BLaER1 treated with 17β-estradiol and CSF1 and Interleukin-3, amounts not matched to agents 10 nM and 100 nM (cell line): ENCODE results near the gene EEF2K.
A peak's percentile ranks its signal among the peaks of the same experiment; 100 is the strongest.

Source experiments
- H3K27ac ChIP-seq, 11 experiments: shearing (Covaris generic); formaldehyde crosslinking; 2 replicates each; pipeline ENCODE4 v1.8.1; 2022
- H3K27me3 ChIP-seq, 11 experiments: shearing (Covaris generic); formaldehyde crosslinking; 2 replicates each; pipeline ENCODE4 v1.8.1; 2022
- H3K36me3 ChIP-seq, 11 experiments: shearing (Covaris generic); formaldehyde crosslinking; 2 replicates each; pipeline ENCODE4 v1.8.1; 2022
- H3K4me1 ChIP-seq, 10 experiments: shearing (Covaris generic); formaldehyde crosslinking; 2 replicates each; pipeline ENCODE4 v1.8.1; 2022
- H3K4me2 ChIP-seq, 11 experiments: shearing (Covaris generic); formaldehyde crosslinking; 2 replicates each; pipeline ENCODE4 v1.8.1; 2022
- H3K4me3 ChIP-seq, 10 experiments: shearing (Covaris generic); formaldehyde crosslinking; 2 replicates each; pipeline ENCODE4 v1.8.1; 2022
- H3K9ac ChIP-seq, 11 experiments: shearing (Covaris generic); formaldehyde crosslinking; 2 replicates each; pipeline ENCODE4 v1.8.1; 2022
- H3K9me3 ChIP-seq, 11 experiments: shearing (Covaris generic); formaldehyde crosslinking; replicated peaks in 1 of 11; 2 replicates each; pipeline ENCODE4 v1.8.1; 2022
- H4K20me1 ChIP-seq, 11 experiments: shearing (Covaris generic); formaldehyde crosslinking; 2 replicates each; pipeline ENCODE4 v1.8.1; 2022
- Cebpa-rat ChIP-seq, 11 experiments: shearing (Covaris generic); IDR thresholded peaks; 2 replicates each; pipeline ENCODE4 v1.8.1; 2022

Gene EEF2K

DNA sequence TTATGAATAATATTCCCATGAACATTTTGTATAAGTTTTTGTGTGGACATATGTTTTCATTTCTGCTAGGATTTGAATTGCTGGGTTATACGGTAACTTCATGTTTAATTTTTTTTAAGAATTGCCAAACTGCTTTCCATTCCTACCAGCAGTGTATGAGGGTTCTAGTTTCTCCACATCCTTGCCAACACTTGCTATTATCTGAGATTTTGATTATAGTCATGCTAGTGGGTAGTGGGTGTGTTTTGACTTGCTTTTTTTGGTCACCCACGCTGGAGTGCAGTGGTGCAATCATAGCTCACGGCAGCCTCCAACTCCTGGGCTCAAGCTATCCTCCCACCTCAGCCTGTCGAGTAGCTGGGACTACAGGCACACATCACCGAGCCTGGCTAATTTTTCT is 3.0 kb upstream of the EEF2K start:
- Histone ChIP-seq H3K9me3 (no peaks in the 10 kb centered on the region), H3K4me3 (no peak overlapping the region), H3K27me3 (no peaks in the 10 kb centered on the region), H3K36me3 (no peaks in the 10 kb centered on the region), H3K4me1 (peaks cover 11 to 53% (median 27%) of the 10 kb centered on the region in 10 experiments), H3K27ac (no peak overlapping the region), H4K20me1 (peaks cover 0 to 14% (median 10%) of the 10 kb centered on the region in 11 experiments; a peak in 18 of 22 replicates), H3K9ac (no peak overlapping the region), H3K4me2 (no peak overlapping the region)
- no peak for TF ChIP-seq Cebpa-rat (IDR thresholded peaks at IDR 0.05)

DNA sequence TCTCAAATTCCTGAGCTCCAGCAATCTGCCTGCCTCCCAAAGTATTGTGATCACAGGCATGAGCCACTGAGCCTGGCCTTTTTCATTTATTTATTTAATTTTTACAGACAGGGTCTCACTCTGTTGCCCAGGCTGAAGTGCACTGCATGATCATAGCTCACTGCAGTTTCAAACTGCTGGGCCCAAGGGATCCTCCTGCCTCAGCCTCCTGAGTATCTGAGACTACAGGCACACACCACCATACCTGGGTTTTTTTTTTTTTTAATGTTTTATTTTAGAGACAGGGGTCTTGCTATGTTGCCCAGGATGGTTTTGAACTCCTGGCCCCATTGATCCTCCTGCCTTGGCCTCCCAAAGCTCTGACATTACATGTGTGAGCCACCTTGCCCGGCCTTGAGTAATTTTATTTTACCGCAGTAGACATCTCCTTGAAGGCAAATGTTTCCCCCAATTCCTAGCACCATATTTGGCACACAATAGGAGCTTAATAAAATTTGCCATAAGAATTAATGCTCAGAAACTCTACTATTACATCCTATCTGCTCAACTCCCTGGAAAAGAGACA is 1.9 kb upstream of the EEF2K start:
- Histone ChIP-seq H3K4me2 (0 out of 22 replicates have a peak overlapping the region, but pooled peaks of 1 of the 11 experiments have one; percentile 0), H3K4me1 (peaks cover 21 to 53% (median 31%) of the 10 kb centered on the region in 10 experiments), H4K20me1 (peaks cover 7 to 23% (median 17%) of the 10 kb centered on the region in 11 experiments; a peak in 17 of 22 replicates), H3K27ac (no peak overlapping the region), H3K27me3 (no peaks in the 10 kb centered on the region), H3K9me3 (no peaks in the 10 kb centered on the region), H3K4me3 (no peak overlapping the region), H3K36me3 (peaks cover 0 to under 1% (median 0%) of the 10 kb centered on the region in 11 experiments; a peak in 1 of 22 replicates), H3K9ac (no peak overlapping the region)
- no peak for TF ChIP-seq Cebpa-rat (IDR thresholded peaks at IDR 0.05)

DNA sequence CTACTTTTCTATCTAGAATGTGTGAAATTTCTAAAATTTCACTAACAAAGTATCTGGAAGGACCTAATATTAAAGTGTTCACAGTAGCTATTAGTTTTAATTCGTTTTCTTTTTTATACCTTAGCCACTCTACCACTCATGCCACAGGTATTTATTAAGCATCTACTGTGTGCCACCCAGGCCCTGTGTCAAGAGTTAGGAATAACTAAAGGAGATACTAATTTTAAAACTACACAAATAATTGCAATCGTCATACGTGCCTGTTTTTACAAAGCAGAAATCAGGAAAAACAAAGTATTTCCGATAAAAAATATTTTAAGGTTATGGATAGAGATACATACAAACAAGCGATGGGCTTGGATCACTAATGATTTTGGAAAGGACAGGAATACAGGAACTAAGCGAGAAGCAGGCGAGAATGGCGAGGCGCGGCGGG is 483 bp upstream of the EEF2K start:
- H3K9ac ChIP-seq = peak overlapping the region; percentile 81 to 91 (median 87)
- TF ChIP-seq Cebpa-rat (IDR thresholded peaks at IDR 0.05) = no peak
- H3K27ac ChIP-seq = peak overlapping the region in 10 of 11 experiments; percentile 2 to 86 (median 81); a peak in 18 of 22 replicates

DNA sequence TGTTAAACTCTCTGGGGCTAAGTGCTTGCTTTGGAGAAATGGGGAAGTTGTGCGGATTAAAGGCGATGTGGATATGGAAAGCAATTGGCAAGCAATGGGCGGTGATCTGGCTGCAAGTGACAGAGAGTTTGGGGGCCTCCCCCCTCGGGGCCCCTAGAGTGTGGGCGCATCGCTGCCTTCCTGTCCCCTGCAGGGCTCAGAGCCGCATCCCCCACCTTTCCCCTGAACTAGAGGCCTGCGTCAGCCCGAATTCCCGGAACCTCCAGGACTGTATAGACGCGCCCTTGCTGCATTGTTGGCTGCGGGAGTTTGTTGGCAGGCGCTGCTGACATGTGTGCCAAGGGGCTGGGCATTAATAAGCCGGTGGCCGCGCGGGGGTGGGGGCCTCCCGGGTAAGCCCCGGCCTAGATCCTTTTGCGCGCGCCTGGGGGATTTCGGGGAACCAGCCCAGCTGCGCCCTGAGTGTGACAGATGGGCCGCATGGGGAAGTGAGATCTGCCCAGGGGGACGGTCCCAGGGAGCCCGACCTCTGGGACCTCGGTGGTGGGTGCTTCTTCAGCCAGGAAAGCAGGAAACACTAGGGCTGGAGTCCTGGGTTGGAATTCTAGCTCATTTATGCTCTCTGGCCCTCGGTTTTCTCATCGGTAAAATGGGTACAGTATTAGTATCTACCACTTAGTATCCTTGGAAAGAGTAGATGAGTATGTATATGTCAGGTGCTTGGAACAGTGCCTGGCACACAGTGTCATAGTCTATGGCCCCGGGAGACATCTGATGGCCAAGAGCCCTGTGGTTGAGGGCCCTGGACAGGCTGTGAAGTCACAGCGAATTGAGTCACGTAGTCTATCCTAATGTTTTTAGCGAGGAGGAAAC is 1.0 kb downstream of the EEF2K start:
- Histone ChIP-seq H3K9ac (peak overlapping the region; percentile 81 to 91 (median 87)), H3K4me1 (peaks cover 37 to 60% (median 51%) of the 10 kb centered on the region in 10 experiments), H3K27ac (peak overlapping the region; percentile 74 to 86 (median 81)), H3K27me3 (no peaks in the 10 kb centered on the region), H3K36me3 (peaks cover 8 to 30% (median 19%) of the 10 kb centered on the region in 11 experiments; a peak in 19 of 22 replicates), H3K4me2 (peak overlapping the region; percentile 83 to 97 (median 89)), H3K9me3 (peaks cover 0 to 14% (median 10%) of the 10 kb centered on the region in 11 experiments; a peak in 15 of 22 replicates), H3K4me3 (peak overlapping the region; percentile 75 to 93 (median 88)), H4K20me1 (peaks cover 13 to 48% (median 20%) of the 10 kb centered on the region in 11 experiments; a peak in 18 of 22 replicates)
- TF ChIP-seq Cebpa-rat (IDR thresholded peaks at IDR 0.05) = no peak

More for the DNA sequence above, 483 bp upstream of the EEF2K start:
- H3K36me3 ChIP-seq = peaks cover 2 to 15% (median 6%) of the 10 kb centered on the region in 11 experiments; a peak in 14 of 22 replicates
- H3K27me3 ChIP-seq = no peaks in the 10 kb centered on the region
- peak overlapping the region; percentile 55 to 97 (median 89) for H3K4me2 ChIP-seq
- peaks cover 0 to 8% (median 5%) of the 10 kb centered on the region in 11 experiments; a peak in 15 of 22 replicates for H3K9me3 ChIP-seq
- peaks cover 33 to 53% (median 42%) of the 10 kb centered on the region in 10 experiments for H3K4me1 ChIP-seq
- peaks cover 13 to 33% (median 20%) of the 10 kb centered on the region in 11 experiments; a peak in 18 of 22 replicates for H4K20me1 ChIP-seq
- peak overlapping the region; percentile 75 to 93 (median 88) for H3K4me3 ChIP-seq

DNA sequence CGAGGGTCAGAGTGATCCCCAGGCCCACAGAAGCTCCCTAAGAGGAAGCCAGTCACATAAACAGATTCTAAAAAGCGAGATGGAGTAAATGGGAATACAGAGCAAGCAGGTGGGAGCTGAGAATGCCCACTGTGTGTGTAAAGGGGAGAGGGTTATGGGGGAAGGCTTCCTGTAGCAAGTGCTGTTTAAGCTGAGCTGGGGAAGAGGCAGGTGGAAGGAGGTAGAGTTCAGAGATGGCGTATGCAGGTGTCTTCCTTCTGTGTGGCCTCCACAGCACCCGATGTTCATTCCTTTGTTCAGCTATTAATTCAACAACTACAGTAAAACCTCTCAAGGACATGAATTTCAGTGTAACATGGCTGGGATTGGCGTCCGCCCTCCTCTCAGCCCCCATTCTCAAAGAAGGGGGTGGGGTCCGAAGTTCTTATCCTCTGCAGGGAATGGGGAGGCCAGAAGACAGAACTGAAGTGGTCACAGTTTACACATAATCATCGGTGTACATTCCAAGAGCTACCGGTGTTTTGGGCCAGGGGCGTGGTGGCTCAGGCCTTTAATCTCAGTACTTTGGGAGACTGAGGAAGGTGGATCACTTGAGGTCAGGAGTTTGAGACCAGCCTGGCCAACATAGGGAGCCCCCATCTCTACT is 1.8 kb downstream of the EEF2K start:
- Histone ChIP-seq H3K36me3 (peaks cover 15 to 37% (median 25%) of the 10 kb centered on the region in 11 experiments; a peak in 21 of 22 replicates), H3K9ac (peak overlapping the region; percentile 81 to 91 (median 87); a peak in 21 of 22 replicates), H3K27ac (peak overlapping the region; percentile 74 to 86 (median 81)), H3K4me3 (peak overlapping the region; percentile 75 to 93 (median 88)), H4K20me1 (peaks cover 13 to 56% (median 20%) of the 10 kb centered on the region in 11 experiments; a peak in 18 of 22 replicates), H3K4me2 (peak overlapping the region; percentile 83 to 97 (median 89)), H3K9me3 (peaks cover 0 to 14% (median 10%) of the 10 kb centered on the region in 11 experiments; a peak in 15 of 22 replicates), H3K4me1 (peaks cover 39 to 65% (median 51%) of the 10 kb centered on the region in 10 experiments), H3K27me3 (no peaks in the 10 kb centered on the region)
- TF ChIP-seq Cebpa-rat (IDR thresholded peaks at IDR 0.05) = no peak

DNA sequence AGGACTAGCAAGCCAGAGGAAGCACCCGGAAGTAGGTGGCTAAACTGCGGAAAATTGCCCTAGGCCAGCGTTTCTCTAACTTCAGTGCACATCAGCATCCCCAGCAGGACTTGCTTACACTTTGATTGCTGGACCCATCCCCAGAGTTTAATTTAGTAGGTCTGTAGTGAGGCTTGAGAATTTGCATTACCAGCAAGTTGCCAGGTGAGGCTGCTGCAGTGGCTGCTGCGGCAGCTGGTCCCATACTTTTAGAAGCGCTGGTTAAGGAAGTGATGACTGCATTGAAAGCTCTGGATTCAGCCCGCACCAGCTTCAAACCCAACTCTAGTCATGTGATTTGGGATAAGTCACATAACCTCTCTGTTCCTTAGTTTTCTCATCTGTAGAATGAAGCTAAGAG is 4.2 kb downstream of the EEF2K start:
- Histone ChIP-seq H3K4me3 (no peak overlapping the region), H4K20me1 (peaks cover 13 to 80% (median 20%) of the 10 kb centered on the region in 11 experiments; a peak in 19 of 22 replicates), H3K27me3 (no peaks in the 10 kb centered on the region), H3K36me3 (peaks cover 31 to 62% (median 50%) of the 10 kb centered on the region in 11 experiments), H3K9ac (peak overlapping the region in 4 of 11 experiments; percentile 3 to 51 (median 28); a peak in 3 of 22 replicates), H3K27ac (peak overlapping the region in 5 of 11 experiments; percentile 3 to 49 (median 17); a peak in 7 of 22 replicates), H3K9me3 (peaks cover 0 to 30% (median 16%) of the 10 kb centered on the region in 11 experiments; a peak in 17 of 22 replicates), H3K4me2 (peak overlapping the region; percentile 8 to 97 (median 83); a peak in 20 of 22 replicates), H3K4me1 (peaks cover 52 to 86% (median 61%) of the 10 kb centered on the region in 10 experiments)
- TF ChIP-seq Cebpa-rat (IDR thresholded peaks at IDR 0.05) = no peak

DNA sequence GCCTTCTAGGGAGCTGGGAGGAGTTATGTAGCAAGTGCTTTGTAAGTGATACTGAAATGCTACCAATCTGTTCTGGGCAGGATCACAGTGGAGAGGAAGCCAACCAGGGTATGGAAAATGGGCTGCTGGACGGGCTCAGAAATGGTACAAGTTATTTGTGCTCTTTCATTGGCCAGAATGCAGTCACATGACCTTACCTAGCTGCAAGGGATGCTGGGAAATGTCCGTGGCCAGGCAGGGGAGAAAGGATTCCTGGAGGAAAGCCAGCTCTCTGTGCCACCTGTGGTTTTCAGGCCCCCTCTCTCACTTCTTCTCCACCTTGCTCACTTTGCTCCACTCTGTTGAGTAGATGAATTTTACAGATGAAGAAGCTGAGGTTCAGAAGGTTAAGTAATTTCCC is 4.8 kb downstream of the EEF2K start:
- Histone ChIP-seq H3K9me3 (peaks cover 0 to 30% (median 16%) of the 10 kb centered on the region in 11 experiments; a peak in 17 of 22 replicates), H3K9ac (no peak overlapping the region), H3K4me2 (peak overlapping the region in 7 of 11 experiments; percentile 1 to 97 (median 71); a peak in 8 of 22 replicates), H3K4me3 (no peak overlapping the region), H3K36me3 (peaks cover 31 to 62% (median 50%) of the 10 kb centered on the region in 11 experiments), H4K20me1 (peaks cover 13 to 85% (median 20%) of the 10 kb centered on the region in 11 experiments; a peak in 19 of 22 replicates), H3K27ac (no peak overlapping the region; a peak in 3 of 22 replicates), H3K27me3 (no peaks in the 10 kb centered on the region), H3K4me1 (peaks cover 53 to 88% (median 66%) of the 10 kb centered on the region in 10 experiments)
- no peak for TF ChIP-seq Cebpa-rat (IDR thresholded peaks at IDR 0.05)

DNA sequence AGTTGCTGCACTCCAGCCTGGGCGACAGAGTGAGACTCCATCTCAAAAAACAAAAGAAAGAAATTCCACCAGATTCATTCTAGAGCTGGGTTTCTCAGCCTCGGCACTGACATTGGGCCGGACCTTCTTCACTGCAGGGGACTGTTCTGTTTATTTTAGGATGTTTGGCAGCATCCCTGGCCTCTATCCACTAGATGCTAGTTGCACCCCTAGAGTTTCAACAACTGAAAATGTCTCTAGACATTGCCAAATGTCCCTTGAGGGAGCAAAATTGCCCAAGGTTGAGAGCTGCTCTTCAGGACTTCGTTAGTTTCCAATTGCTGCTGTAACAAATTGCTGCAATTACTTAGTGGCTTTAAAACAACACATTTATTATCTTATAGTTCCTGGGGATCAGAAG is 7.2 kb downstream of the EEF2K start:
- Histone ChIP-seq H4K20me1 (peaks cover 4 to 96% (median 6%) of the 10 kb centered on the region in 11 experiments; a peak in 15 of 22 replicates), H3K4me2 (peak overlapping the region in 6 of 11 experiments; percentile 12 to 92 (median 18); a peak in 5 of 22 replicates), H3K36me3 (peaks cover 31 to 62% (median 50%) of the 10 kb centered on the region in 11 experiments)

More for the DNA sequence above, 7.2 kb downstream of the EEF2K start:
- no peaks in the 10 kb centered on the region for H3K27me3 ChIP-seq
- peaks cover 0 to 30% (median 16%) of the 10 kb centered on the region in 11 experiments; a peak in 17 of 22 replicates for H3K9me3 ChIP-seq
- H3K4me3 ChIP-seq = no peak overlapping the region
- H3K27ac ChIP-seq = peak overlapping the region in 3 of 11 experiments; percentile 12 to 34 (median 31); a peak in 5 of 22 replicates
- no peak for TF ChIP-seq Cebpa-rat (IDR thresholded peaks at IDR 0.05)
- H3K9ac ChIP-seq = no peak overlapping the region
- H3K4me1 ChIP-seq = peaks cover 66 to 98% (median 78%) of the 10 kb centered on the region in 10 experiments
